Keratinocyte (primary cell): ENCODE data around the gene AP4S1.

ENCODE experiments used
- CTCF ChIP-seq, 3 experiments: IDR thresholded peaks in 1 of 3; conservative IDR thresholded peaks in 1 of 3; optimal IDR thresholded peaks in 1 of 3; 2 replicates in 2 of 3; 3 replicates in 1 of 3; pipeline versions ENCODE3 to v1.5.1; 2011; ENCODE audit warnings: low read length in 3 of 3, mild to moderate bottlenecking in 3 of 3, moderate library complexity in 2 of 3, control low read depth in 1 of 3, inconsistent platforms in 1 of 3; ENCODE audit not compliant: insufficient read depth in 2 of 3; ENCODE audit errors: extremely low read depth in 1 of 3
- EZH2 ChIP-seq: IDR thresholded peaks from one replicate; pipeline ENCODE4 v1.6.1; 2012; ENCODE audit warnings: inconsistent platforms, mild to moderate bottlenecking, low read length, moderate library complexity

GRCh38 chr14:30990770-30991169, 34.7 kb upstream of the AP4S1 start:
- TF ChIP-seq CTCF (optimal IDR thresholded peaks at IDR 0.05 in 1 of 3, IDR thresholded peaks at IDR 0.05 in 1 of 3, conservative IDR thresholded peaks at IDR 0.05 in 1 of 3; ENCODE audit: extremely low read depth in 1 of 3, insufficient read depth in 2 of 3, low read length in 3 of 3): no peak
- no peak for TF ChIP-seq EZH2
